ENCODE results near the gene PALMD.

PALMD gene

GRCh38 chr1:99662539-99663080, 16.7 kb downstream of the PALMD start:
- no peak for DNase-seq

DNA sequence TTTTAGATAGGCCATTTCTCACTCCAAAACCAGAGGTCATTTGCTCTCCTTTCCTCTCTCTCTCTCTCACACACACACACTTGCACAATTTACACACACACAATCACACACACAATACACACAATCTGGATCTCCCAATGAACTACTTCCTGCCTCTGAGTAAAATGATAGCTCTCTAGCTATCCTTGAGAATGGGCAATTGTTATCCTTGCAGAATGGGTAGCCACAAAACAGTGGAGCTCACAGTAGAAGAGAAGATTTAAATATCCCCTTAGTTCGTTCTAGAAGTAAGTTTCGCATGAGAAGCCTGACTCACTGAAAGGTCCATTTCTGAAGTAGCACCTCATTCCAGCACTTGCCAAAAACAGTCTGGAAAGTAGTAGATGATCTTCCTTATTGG, 17.6 kb downstream of the PALMD start:
- no peak for DNase-seq

DNA sequence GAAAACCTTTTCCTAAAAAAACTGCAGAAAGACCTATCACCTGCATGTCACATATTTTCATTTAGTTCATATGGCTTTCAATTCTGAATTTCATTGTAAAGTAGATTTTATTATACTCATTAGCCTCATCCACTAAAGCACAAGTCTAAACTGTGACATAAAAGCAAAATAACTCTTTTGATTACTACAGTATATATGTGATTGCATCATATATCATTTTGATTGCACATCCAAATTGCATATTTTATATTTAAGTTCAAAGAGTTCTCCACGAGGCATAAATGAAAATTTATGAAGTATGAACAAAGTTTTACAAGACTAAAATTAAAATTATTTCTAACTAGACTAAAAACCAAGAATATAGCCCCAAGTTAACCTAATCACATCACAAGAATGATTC, 19.3 kb downstream of the PALMD start:
- no peak for DNase-seq

GRCh38 chr1:99669376-99669775, 23.5 kb downstream of the PALMD start:
- DNase-seq: no peak

GRCh38 chr1:99669821-99670220, 23.9 kb downstream of the PALMD start:
- no peak for DNase-seq

- DNase-seq: no peak
These were observed 24.7 kb downstream of the PALMD start for GRCh38 chr1:99670583-99670982.

GRCh38 chr1:99672038-99672437, 26.1 kb downstream of the PALMD start:
- no peak for DNase-seq

DNA sequence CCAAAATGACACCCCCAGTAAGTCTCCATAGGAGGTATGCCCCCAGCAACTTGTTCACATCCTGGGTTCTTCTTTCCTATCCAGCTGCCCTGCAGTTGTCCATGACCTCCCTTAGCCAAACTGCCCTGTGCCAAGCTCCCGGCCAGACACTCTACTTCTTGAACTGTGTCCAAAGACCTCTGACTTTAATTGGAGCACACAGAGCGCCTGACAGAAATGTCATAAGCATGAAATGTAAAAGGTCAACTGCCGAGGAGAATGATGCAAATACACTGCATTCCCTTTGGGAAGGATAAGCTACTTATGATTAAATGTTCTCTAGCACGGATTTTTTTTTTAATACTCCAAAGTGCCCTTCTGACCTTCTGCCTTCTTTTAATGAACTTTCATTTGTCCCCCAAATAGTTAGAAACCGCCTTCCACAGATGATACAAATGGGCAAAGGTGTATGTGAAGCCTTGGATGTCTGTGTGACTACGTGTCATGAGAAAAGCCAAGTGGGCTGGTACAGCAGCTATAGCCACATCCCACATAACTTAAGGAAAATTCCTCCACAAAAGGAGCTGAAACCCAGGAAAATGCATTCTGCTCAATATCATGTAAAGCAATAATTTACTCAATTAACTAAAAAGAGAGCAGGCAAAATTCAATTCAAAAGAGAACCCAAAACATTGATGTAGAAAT, 26.8 kb downstream of the PALMD start:
- DNase-seq: no peak

- DNase-seq: no peak
These were observed 27.4 kb downstream of the PALMD start for GRCh38 chr1:99673315-99673714.

GRCh38 chr1:99674115-99675064, 28.5 kb downstream of the PALMD start:
- DNase-seq: peak; percentile 31

DNA sequence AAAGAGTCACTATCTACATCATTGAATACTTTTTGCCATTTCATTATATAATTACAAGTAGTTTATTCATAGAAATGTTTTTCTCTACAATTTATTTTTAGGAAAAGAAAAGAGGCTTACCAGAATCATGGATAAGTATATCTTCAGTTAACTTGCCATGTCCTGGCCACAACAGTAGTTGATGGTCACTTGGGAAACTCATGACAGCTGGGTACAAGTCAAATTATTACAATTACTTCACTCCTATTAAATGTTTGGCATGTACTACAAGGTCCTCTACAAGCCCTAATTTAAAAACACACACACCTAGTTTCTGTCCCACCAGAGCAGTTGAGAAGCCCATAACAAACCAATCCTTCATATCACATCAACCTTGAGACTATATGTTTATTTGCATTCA, 29.4 kb downstream of the PALMD start:
- DNase-seq: no peak

- DNase-seq: no peak
These were observed 30.1 kb downstream of the PALMD start for GRCh38 chr1:99675994-99676393.

DNA sequence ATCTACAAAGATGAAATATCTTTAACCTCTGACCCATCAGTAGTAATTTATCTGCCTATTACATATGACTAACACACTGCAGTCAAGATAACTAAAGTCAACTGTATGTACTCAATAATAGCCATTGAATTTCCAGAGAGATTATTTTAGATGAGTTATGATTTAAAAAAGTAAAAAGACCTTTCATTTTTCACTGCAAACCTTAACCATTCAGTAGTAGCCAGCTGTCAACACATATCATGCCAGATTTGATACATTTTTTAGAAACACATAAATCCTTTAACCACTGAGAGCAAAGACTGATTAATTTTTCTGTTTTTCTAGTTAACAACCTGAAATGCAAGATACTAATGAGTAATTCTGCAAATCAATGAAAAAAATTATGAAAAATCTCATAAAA, 31.0 kb downstream of the PALMD start:
- DNase-seq: no peak

- DNase-seq: no peak
These were observed 31.5 kb downstream of the PALMD start for GRCh38 chr1:99677416-99677815.

DNA sequence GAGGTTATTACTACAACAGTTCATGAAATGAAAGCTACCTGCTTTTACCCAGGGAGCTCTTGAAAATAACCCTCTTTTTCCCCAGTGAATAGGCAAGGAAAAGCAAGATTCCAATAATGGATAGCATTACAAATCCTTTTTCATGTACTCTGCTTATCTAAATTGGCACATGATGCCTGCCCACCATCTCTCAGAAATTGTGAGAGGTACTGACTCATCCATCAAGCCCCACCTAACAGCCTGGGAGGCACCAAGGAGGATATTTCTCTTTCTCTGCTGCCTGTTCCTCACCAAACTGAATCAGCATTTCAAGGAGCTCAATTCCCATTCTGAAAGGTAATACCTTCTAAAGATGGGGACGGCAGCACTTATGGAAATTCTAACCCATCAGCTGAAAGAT, 34.4 kb downstream of the PALMD start:
- DNase-seq: no peak

DNA sequence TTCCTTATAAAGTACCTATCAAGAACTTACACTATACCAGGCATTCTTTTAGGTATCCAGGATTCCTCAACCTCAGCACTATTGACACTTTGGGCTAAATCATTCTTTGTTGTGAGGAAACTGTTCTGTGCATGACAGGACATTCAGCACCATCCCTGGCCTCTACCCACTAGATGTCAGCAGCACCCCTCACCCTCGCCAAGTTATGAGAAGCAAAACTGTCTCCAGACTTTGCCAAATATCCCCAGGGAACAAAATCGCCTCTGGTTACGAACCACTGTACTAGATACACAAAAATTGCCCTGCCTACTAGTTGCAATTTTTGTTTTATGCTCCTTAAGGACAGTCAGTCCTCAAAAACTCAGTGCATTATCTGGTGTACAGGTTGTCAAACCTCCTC, 35.7 kb downstream of the PALMD start:
- DNase-seq: no peak

GRCh38 chr1:99682291-99682751, 36.4 kb downstream of the PALMD start:
- DNase-seq: no peak

GRCh38 chr1:99685516-99686180, 39.7 kb downstream of the PALMD start:
- peak; percentile 45 for DNase-seq

DNA sequence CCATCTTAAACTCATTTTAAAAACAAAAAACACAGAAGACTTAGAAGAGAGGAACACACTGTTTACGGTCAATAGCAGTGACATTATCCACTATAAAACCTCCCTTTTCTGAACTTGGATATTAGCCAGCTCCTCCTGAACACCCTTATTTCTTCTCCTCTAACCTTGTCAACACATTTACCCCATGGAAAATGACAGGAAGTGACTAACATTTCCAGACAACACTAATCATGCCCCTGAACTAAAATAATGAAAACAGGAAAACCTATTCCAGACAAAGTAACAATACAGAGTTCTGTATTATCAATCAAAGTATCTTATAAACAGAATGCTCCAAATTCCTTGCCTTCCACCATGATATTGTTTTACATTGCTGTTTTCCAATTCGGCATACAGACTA, 45.3 kb downstream of the PALMD start:
- no peak for DNase-seq

- no peak for DNase-seq
These were observed 50.7 kb downstream of the PALMD start for GRCh38 chr1:99696616-99697015.

DNA sequence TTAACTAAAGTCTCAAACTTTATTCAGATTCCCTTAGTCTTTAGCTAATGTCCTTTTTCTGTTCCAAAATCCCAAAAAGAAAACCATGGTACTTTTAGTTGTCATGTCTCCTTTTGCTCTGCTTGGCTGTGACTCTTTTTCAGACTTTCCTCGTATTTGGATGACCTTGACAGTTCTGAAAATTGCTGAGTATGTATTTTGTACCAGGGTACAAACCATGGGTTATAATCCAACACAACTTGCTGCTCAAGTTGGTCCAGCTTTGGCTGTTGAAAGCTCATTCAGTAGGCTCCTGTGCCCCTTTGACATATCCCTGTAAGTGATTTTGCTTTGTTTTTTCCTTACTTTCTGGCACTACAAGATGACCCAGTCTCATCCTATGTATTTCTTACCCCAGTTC, 51.7 kb downstream of the PALMD start:
- no peak for DNase-seq

GRCh38 chr1:99700020-99700419, 54.1 kb downstream of the PALMD start:
- DNase-seq: peak; percentile 82

GRCh38 chr1:99702221-99702620, 56.3 kb downstream of the PALMD start:
- DNase-seq: no peak
